ENCODE measurements around the gene RPL18A.

Gene RPL18A

GRCh38 chr19:17859533-17860330, at the start of gene RPL18A:
Gene RPL18A, plus strand, starts transcription at chr19:17859910. Its CDS starts 47 bp downstream, at chr19:17859957.
- peak; percentile 92 for TF ChIP-seq CTCF (IDR thresholded peaks at IDR 0.05; ENCODE audit: low read depth, low read length)
- in situ Hi-C loops (cut with HindIII; ENCODE audit: low sequenced_read_pairs), result no loop called here
- DNase-seq (ENCODE audit: low read depth, low spot score), result peak; percentile 100
- H3K4me3 ChIP-seq (ENCODE audit: low read depth, low read length), result peak within 1 kb of the TSS; percentile 100

GRCh38 chr19:17811103-17811502, 48.6 kb upstream of the RPL18A start:
- no peak overlapping the region for H3K4me3 ChIP-seq (ENCODE audit: low read depth, low read length)
- no peak for DNase-seq (ENCODE audit: low read depth, low spot score)
- no peak for TF ChIP-seq CTCF (IDR thresholded peaks at IDR 0.05; ENCODE audit: low read depth, low read length)
- in situ Hi-C loops (cut with HindIII; ENCODE audit: low sequenced_read_pairs), result no loop called here

GRCh38 chr19:17811681-17812080, 48.0 kb upstream of the RPL18A start:
- in situ Hi-C loops (cut with HindIII; ENCODE audit: low sequenced_read_pairs), result no loop called here
- no peak overlapping the region for H3K4me3 ChIP-seq (ENCODE audit: low read depth, low read length)
- no peak for TF ChIP-seq CTCF (IDR thresholded peaks at IDR 0.05; ENCODE audit: low read depth, low read length)
- no peak for DNase-seq (ENCODE audit: low read depth, low spot score)

- no peak overlapping the region for H3K4me3 ChIP-seq (ENCODE audit: low read depth, low read length)
- TF ChIP-seq CTCF (IDR thresholded peaks at IDR 0.05; ENCODE audit: low read depth, low read length), result no peak
- in situ Hi-C loops (cut with HindIII; ENCODE audit: low sequenced_read_pairs), result no loop called here
- DNase-seq (ENCODE audit: low read depth, low spot score), result no peak
These were observed 47.6 kb upstream of the RPL18A start for GRCh38 chr19:17812099-17812498.

- H3K4me3 ChIP-seq (ENCODE audit: low read depth, low read length), result no peak overlapping the region
- no peak for TF ChIP-seq CTCF (IDR thresholded peaks at IDR 0.05; ENCODE audit: low read depth, low read length)
- DNase-seq (ENCODE audit: low read depth, low spot score), result no peak
- in situ Hi-C loops (cut with HindIII; ENCODE audit: low sequenced_read_pairs), result no loop called here
These were observed 41.9 kb upstream of the RPL18A start for GRCh38 chr19:17817668-17818363.

GRCh38 chr19:17821190-17821589, 38.5 kb upstream of the RPL18A start, which contains the start of gene INSL3:
Gene INSL3, minus strand, starts transcription at chr19:17821519. Its CDS starts 13 bp downstream, at chr19:17821506.
- no peak for DNase-seq (ENCODE audit: low read depth, low spot score)
- H3K4me3 ChIP-seq (ENCODE audit: low read depth, low read length), result no peak within 1 kb of the TSS
- in situ Hi-C loops (cut with HindIII; ENCODE audit: low sequenced_read_pairs), result no loop called here
- no peak for TF ChIP-seq CTCF (IDR thresholded peaks at IDR 0.05; ENCODE audit: low read depth, low read length)
